ENCODE results near the gene TTC34. TPM values are rescaled to one million over a fixed set of nuclear protein-coding genes. Genes with fewer than 3 reads are reported as not detected.

The TTC34 gene
- total RNA-seq, 1 experiment from 2014 or later = 1.3 TPM

- intact Hi-C loops (cut with micrococcal nuclease) = no loop called here
- Histone ChIP-seq H2AFZ (ENCODE audit: low read depth, low read length, poor library complexity, severe bottlenecking) (no peak overlapping the region), H3K9ac (ENCODE audit: low read length) (no peak overlapping the region), H3K4me3 (replicated peaks in 1 of 2; ENCODE audit: low read depth in 1 of 2, low read length in 2 of 2) (no peak overlapping the region), H3K4me1 (ENCODE audit: control insufficient read depth in 1 of 2, insufficient read depth in 2 of 2, low read length in 2 of 2) (no peaks in the 10 kb centered on the region), H3K9me2 (ENCODE audit: insufficient read depth) (no peaks in the 10 kb centered on the region), H3K79me2 (ENCODE audit: insufficient read depth, low read length) (no peaks in the 10 kb centered on the region), H3K9me3 (ENCODE audit: control insufficient read depth in 1 of 2, insufficient read depth in 1 of 2, low read depth in 1 of 2, low read length in 2 of 2) (no peaks in the 10 kb centered on the region; a peak in 1 of 4 replicates), H3K4me2 (ENCODE audit: low read length) (no peak overlapping the region), H4K20me1 (ENCODE audit: insufficient read depth) (no peaks in the 10 kb centered on the region), H3K27me3 (ENCODE audit: insufficient read depth, low read length) (no peaks in the 10 kb centered on the region), H3K27ac (ENCODE audit: low read depth, low read length) (no peak overlapping the region), H3K36me3 (ENCODE audit: control insufficient read depth in 1 of 2, insufficient read depth in 2 of 2, low read length in 2 of 2) (no peaks in the 10 kb centered on the region)
- no peak for DNase-seq (ENCODE audit: low read depth, low spot score)
- ChIA-PET POLR2A (no interaction called here), RAD21 (ENCODE audit: low non-redundant PET in 1 of 2, low total read pairs in 2 of 2, uncharacterized antibody in 2 of 2, unreplicated experiment in 2 of 2) (no interaction called here), CTCF (interaction anchor here (0.9 to 1.3 kb wide), 4 partner anchors 13 to 588 kb away, joined by 3 to 5 read pairs (median 4); no protein-coding TSS in a partner anchor)
- TF ChIP-seq ZFX (IDR thresholded peaks at IDR 0.05) (no peak), EGR1 (IDR thresholded peaks at IDR 0.05; ENCODE audit: low read depth) (no peak)
- no peak for ATAC-seq
- no TSS peak for BruUV-seq (replicated peaks)
Measured at GRCh38 chr1:2787163-2787911, 14.2 kb downstream of the TTC34 start.

GRCh38 chr1:2786329-2787162 is 14.9 kb downstream of the TTC34 start:
- CTCF ChIA-PET = interaction anchor here (0.9 to 1.3 kb wide), 4 partner anchors 14 to 587 kb away, joined by 3 to 5 read pairs (median 4); no protein-coding TSS in a partner anchor

More at GRCh38 chr1:2786329-2787162, 14.9 kb downstream of the TTC34 start:
- DNase-seq (ENCODE audit: low read depth, low spot score) (no peak), ATAC-seq (peak; percentile 92)
- Histone ChIP-seq H3K9ac (ENCODE audit: low read length) (no peak overlapping the region), H3K27ac (ENCODE audit: low read depth, low read length) (no peak overlapping the region), H3K4me2 (ENCODE audit: low read length) (no peak overlapping the region), H3K36me3 (ENCODE audit: control insufficient read depth in 1 of 2, insufficient read depth in 2 of 2, low read length in 2 of 2) (no peaks in the 10 kb centered on the region), H3K9me2 (ENCODE audit: insufficient read depth) (no peaks in the 10 kb centered on the region), H4K20me1 (ENCODE audit: insufficient read depth) (no peaks in the 10 kb centered on the region), H3K4me1 (ENCODE audit: control insufficient read depth in 1 of 2, insufficient read depth in 2 of 2, low read length in 2 of 2) (no peaks in the 10 kb centered on the region), H3K27me3 (ENCODE audit: insufficient read depth, low read length) (no peaks in the 10 kb centered on the region), H3K79me2 (ENCODE audit: insufficient read depth, low read length) (no peaks in the 10 kb centered on the region), H3K9me3 (ENCODE audit: control insufficient read depth in 1 of 2, insufficient read depth in 1 of 2, low read depth in 1 of 2, low read length in 2 of 2) (peaks cover 0 to 5% of the 10 kb centered on the region in 2 experiments; a peak in 1 of 4 replicates), H2AFZ (ENCODE audit: low read depth, low read length, poor library complexity, severe bottlenecking) (no peak overlapping the region), H3K4me3 (replicated peaks in 1 of 2; ENCODE audit: low read depth in 1 of 2, low read length in 2 of 2) (no peak overlapping the region)
- POLR2A ChIA-PET = no interaction called here
- TF ChIP-seq, protein P1, sequence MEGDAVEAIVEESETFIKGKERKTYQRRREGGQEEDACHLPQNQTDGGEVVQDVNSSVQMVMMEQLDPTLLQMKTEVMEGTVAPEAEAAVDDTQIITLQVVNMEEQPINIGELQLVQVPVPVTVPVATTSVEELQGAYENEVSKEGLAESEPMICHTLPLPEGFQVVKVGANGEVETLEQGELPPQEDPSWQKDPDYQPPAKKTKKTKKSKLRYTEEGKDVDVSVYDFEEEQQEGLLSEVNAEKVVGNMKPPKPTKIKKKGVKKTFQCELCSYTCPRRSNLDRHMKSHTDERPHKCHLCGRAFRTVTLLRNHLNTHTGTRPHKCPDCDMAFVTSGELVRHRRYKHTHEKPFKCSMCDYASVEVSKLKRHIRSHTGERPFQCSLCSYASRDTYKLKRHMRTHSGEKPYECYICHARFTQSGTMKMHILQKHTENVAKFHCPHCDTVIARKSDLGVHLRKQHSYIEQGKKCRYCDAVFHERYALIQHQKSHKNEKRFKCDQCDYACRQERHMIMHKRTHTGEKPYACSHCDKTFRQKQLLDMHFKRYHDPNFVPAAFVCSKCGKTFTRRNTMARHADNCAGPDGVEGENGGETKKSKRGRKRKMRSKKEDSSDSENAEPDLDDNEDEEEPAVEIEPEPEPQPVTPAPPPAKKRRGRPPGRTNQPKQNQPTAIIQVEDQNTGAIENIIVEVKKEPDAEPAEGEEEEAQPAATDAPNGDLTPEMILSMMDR (IDR thresholded peaks at IDR 0.05 in 2 of 3, conservative IDR thresholded peaks at IDR 0.05 in 1 of 3; ENCODE audit: borderline replicate concordance in 1 of 3, insufficient read depth in 1 of 3, low read depth in 2 of 3, low read length in 2 of 3) = peak; percentile 61 to 89 (median 88); a peak in 5 of 6 replicates
- TF ChIP-seq RAD21 (IDR thresholded peaks at IDR 0.05; ENCODE audit: low read depth) = peak; percentile 78
- no peak for TF ChIP-seq YY1 (IDR thresholded peaks at IDR 0.05; ENCODE audit: extremely low read depth, insufficient replicate concordance, low read depth, low read length)
- RAD21 ChIA-PET (ENCODE audit: low non-redundant PET in 1 of 2, low total read pairs in 2 of 2, uncharacterized antibody in 2 of 2, unreplicated experiment in 2 of 2) = no interaction called here
- no TSS peak for BruUV-seq (replicated peaks)
- intact Hi-C loops (cut with micrococcal nuclease) = no loop called here
